Loucy (cell line): ENCODE results near the gene LCE2D.

Experiments
- EZH2phosphoT487 ChIP-seq: fragments of 200-600 bp; IDR thresholded peaks from 2 replicates; pipeline ENCODE4 v1.6.1; 2018; ENCODE audit warnings: antibody characterized with exemption, mild to moderate bottlenecking, moderate library complexity, borderline replicate concordance
- TF ChIP-seq, protein P1 (sequence below): fragments of 200-600 bp; sonication (generic); conservative IDR thresholded peaks from 2 replicates; pipeline ENCODE4 v1.5.1; 2014; ENCODE audit warnings: mild to moderate bottlenecking, antibody characterized with exemption, low read length

DNA sequence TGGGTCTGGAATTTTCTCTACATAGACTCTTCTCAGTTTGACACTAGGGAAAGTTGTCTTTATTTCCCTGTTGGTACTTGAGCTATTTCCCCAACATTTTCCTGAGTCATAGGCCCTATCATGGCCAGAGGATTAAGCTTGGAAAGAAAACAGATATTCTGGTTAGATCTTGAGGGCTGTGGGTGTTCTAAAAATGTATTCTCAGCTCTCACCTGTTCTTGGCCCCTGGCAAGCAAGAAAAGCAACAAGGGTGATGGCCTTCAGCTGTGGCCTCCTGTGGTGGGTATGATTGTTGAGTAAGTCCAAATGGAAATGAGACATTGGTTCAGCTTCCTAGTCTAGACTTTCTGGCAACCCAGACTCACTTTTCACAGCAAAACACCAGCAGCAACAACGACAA, 22.8 kb upstream of the LCE2D start:
- TF ChIP-seq, protein P1, sequence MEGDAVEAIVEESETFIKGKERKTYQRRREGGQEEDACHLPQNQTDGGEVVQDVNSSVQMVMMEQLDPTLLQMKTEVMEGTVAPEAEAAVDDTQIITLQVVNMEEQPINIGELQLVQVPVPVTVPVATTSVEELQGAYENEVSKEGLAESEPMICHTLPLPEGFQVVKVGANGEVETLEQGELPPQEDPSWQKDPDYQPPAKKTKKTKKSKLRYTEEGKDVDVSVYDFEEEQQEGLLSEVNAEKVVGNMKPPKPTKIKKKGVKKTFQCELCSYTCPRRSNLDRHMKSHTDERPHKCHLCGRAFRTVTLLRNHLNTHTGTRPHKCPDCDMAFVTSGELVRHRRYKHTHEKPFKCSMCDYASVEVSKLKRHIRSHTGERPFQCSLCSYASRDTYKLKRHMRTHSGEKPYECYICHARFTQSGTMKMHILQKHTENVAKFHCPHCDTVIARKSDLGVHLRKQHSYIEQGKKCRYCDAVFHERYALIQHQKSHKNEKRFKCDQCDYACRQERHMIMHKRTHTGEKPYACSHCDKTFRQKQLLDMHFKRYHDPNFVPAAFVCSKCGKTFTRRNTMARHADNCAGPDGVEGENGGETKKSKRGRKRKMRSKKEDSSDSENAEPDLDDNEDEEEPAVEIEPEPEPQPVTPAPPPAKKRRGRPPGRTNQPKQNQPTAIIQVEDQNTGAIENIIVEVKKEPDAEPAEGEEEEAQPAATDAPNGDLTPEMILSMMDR = no peak
- TF ChIP-seq EZH2phosphoT487 = no peak
